CD4-positive, alpha-beta T cell treated with Interleukin-15 for 1 hour (primary cell): ENCODE data around the gene STX8.
"Not testable (repeated sequence)": the region's sequence is repeated elsewhere in the genome, so short reads cannot be mapped to it uniquely, and the experiment has no call there.

Experiments
- DNase-seq: peaks from one replicate; pipeline ENCODE4 v3.0.0-alpha.2; 2020

STX8 gene

DNA sequence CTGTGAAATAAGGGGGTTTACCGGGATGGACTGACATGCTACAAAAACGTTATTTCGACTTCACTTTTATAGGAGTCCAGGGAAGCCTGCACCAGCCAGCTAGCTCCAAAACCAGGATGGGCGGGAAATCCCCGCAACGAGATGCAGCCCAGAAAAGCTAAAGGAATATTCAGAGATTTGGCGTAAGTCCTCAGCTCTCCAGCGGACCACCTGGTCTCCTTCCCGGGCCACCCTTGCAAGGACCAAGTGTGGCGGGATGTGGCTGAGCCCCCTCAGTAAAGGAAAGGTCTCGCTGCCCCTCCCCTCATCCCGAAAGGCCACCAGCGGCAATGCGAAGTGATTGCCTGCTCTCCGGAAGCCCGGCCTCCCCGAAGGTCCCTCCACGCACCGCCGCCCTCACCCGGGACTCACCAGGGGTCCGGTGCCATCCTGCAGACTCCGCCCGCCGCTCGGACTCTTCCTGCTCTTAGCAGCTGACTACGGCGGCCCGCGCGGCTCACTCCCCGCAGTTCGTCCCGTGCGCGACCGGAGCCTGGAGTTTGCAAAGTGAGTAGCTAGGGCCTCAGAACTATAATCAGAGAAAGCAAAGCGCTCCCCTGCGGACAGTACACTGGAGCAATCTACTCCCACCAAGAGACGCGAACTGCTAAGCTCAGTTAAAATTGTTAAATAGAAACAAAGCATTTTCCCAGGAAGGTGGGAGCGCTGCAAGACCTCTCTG is at the start of gene STX8:
Gene STX8 (minus strand): TSS at position 440 of the 721 bp plus-strand sequence. CDS start 12 bp downstream, at position 428.
- peak; percentile 79 for DNase-seq

DNA sequence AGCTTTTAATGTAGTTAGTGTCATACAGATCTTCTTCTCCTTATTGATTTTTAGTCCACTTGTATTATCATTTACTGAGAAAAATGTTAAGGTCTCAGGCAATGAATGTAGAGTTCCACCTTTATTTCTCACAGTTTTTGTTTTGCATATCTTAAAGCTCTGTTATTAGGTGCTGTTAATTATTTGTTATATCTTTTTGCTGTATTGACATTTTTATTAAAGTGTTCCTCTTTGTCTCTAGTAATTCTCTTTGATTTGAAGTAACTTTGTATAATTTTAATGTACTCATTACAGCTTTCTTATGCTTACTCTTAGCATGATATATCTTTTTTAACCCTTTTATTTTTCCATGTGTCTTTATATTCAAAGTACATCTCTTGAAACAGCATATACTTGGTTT is 47.3 kb upstream of the STX8 start:
- DNase-seq = no peak

- DNase-seq = no peak
These were observed 39.9 kb upstream of the STX8 start for GRCh38 chr17:9615486-9615885.

DNA sequence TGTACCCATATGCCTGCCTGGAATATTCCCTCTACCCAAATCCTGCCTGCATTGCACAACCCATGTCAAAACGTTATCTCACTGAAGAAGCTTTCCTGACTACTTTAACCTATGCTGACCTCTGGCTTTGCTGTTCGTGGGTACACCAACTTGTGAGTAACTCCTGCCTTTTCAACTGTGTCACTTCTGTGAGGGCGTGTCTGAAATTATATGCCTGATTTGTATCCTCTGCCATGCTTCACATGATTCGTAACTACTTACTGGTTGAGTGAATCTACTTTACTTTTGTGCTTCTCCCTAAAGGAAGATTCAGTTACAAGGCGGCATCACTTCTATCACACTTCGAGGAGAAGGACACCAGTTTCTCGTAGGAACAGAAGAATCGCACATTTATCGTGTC is 36.4 kb upstream of the STX8 start:
- no peak for DNase-seq

- no peak for DNase-seq
These were observed 35.9 kb upstream of the STX8 start for GRCh38 chr17:9611557-9611956.

DNA sequence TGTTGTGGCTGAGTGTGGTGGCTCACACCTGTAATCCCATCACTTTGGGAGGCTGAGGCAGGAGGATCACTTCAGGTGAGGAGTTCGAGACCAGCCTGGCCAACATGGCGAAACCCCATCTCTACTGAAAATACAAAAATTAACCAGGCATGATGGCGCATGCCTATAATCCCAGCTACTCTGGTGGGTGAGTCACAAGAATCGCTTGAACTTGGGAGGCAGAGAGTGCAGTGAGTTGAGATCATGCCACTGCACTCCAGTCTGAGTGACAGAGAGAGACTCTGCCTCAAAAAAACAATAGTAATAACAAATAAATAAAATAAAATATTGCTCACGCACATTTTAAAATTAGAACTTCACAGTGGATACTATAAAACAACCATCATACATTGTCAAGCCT is 31.4 kb upstream of the STX8 start:
- DNase-seq = not testable (repeated sequence)

- no peak for DNase-seq
These were observed 30.8 kb upstream of the STX8 start for GRCh38 chr17:9606453-9606852.

DNA sequence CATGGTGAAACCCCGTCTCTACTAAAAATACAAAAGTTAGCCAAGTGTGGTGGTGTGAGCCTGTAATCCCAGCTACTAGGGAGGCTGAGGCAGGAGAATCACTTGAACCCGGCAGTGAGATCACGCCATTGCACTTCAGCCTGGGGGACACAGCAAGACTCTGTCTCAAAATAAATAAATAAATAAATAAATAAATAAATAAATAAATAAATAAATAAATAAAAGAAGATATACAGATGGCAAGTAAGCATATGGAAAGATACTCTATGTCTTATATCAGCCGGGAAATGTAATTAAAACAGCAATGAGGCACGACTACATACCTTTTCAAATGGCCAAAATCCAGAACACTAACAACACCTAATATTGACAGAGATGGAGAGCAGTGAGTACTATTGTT is 29.0 kb upstream of the STX8 start:
- DNase-seq = not testable (repeated sequence)

DNA sequence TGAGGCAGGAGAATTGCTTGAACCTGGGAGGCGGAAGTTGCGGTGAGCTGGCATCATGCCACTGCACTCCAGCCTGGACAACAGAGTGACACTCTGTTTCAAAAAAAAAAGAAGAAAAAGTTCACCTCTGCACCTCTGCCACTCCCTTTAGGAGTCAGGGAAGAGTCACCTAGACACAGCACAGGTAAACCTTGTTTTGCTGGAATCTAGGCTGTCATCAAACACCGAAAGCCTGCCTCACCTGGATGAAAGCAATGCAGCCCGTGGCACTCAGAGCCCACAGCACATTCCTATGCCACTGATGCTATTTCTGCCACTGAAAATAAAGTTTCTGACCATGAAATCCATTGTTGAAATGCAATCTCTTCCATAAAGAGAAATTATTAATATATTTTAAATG is 23.0 kb upstream of the STX8 start:
- no peak for DNase-seq

DNA sequence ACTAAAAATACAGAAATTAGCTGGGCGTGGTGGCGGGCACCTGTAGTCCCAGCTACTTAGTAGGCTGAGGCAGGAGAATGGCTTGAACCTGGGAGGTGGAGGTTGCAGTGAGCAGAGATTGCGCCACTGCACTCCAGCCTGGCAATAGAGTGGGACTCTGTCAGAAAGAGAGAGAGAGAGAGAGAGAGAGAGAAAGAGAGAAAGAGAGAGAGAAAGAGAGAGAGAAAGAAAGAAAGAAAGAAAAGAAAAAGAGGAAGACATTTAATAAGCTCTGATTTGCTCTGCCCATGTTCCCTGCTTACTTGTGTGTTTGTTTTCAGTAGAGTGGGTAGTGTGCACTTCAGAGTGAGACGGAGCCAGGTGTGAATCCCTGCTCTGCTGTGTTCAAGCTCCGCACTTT is 22.0 kb upstream of the STX8 start:
- DNase-seq = not testable (repeated sequence)

GRCh38 chr17:9594065-9594464 is 18.4 kb upstream of the STX8 start:
- DNase-seq = no peak

- no peak for DNase-seq
These were observed 12.5 kb upstream of the STX8 start for GRCh38 chr17:9587969-9588656.

DNA sequence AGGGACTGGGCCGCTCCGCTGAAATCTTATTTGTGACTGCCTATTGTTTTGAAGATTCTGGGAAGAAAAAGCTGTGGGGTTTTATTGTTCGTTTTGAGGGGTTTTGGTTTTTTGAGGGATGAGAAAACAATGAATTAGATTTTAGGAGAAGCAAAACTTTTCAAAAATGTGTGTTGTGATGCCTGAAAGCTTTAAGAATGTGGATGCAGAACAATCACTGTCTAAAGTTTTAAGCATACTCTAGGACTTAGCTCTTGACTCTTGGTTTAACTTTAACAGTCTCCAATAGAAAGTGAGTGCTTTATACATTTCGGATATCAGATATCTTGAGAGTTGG is 1.7 kb upstream of the STX8 start:
- no peak for DNase-seq

DNA sequence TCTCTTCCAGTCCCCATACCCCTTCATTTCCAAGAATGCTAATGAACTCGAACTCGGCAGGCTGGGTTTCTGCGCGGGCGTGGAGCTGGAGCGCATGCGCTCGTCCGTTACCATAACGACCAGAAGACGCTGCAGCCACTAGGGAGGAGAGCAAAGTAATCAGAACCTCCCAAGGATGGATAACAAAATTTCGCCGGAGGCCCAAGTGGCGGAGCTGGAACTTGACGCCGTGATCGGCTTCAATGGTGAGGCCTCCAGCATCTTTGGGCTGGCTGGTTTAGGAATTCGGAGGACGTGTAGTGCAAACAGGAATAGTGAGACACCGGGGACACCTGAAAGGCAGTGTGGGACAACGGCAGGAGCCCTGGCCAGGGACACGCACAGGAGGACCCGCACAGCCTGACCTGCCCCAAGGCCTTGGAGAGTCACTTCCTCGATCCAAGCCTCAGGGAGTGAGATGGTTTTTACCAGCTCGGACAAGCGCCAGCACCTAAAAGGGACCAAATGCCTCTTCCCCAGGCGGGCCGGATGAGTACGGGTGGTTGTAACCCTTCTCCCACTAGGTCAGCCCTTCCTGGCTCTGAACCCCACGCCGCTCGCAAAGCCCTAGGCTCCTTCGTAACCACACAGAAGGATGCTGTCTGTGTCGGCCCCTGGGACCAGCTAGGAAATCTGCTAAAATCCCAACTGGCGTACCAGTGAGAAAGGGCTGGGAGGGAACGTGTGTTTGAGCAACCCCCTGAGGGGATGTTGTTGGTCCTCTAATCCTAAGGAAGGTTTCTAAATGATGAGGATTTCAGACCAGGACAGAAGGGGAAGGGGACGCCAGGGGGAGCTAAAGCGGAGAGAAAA is 1.1 kb upstream of the STX8 start, which contains the start of gene CFAP52:
Gene CFAP52 (plus strand): TSS at position 122 of the 852 bp plus-strand sequence. CDS start 54 bp downstream, at position 176.
- peak; percentile 81 for DNase-seq

- no peak for DNase-seq
These were observed 4.4 kb downstream of the STX8 start for GRCh38 chr17:9571201-9571600.

GRCh38 chr17:9568957-9569588 is 6.5 kb downstream of the STX8 start:
- no peak for DNase-seq

DNA sequence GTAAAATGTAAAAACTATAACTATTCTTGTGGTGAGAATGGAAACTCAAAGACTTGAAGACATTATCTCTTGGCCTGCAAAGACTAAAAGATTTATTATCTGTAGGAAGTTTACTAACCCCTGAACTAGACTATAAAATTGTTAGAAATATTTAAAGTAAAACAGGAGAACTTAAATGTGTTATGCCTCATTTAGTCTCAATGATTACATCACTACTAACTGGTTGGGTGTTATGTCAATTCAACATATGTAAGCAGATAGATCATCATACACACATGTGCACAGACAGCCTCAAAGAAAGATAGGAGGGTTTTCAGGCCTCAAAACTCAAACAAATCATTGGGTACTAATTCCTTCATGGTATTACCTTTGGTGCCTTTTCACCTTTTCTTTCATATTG is 7.6 kb downstream of the STX8 start:
- no peak for DNase-seq

- DNase-seq = not testable (repeated sequence)
These were observed 8.9 kb downstream of the STX8 start for GRCh38 chr17:9566739-9567138.

DNA sequence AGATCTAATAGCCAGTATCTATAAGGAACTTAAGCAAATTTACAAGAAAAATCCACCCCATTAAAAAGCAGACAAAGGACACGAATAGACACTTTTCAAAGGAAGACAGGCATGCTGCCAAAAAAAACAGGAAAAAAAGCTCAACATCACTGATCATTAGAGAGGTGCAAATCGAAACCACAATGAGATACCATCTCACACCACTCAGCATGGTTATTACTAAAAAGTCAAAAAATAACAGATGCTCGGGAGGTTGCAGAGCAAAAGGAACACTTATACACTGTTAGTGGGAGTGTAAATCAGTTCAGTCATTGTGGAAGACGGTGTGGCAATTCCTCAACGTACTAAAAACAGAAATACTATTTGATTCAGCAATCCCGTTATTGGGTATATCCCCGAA is 9.6 kb downstream of the STX8 start:
- DNase-seq = no peak

- DNase-seq = no peak
These were observed 11.5 kb downstream of the STX8 start for GRCh38 chr17:9564104-9564503.

GRCh38 chr17:9557857-9558256 is 17.8 kb downstream of the STX8 start:
- DNase-seq = no peak

GRCh38 chr17:9557161-9557755 is 18.4 kb downstream of the STX8 start:
- DNase-seq = no peak

GRCh38 chr17:9554715-9555114 is 20.9 kb downstream of the STX8 start:
- DNase-seq = peak; percentile 20
